GM21360 (cell line): ENCODE results near the gene PTPRN2.
"Not testable (repeated sequence)": the region's sequence is repeated elsewhere in the genome, so short reads cannot be mapped to it uniquely, and the experiment has no call there.

ENCODE experiments used
- ATAC-seq: cut with Tn5 transposase; IDR thresholded peaks from one replicate; pipeline ENCODE4 v1.9.1; 2021; ENCODE audit warnings: mild to moderate bottlenecking, moderate library complexity; ENCODE audit not compliant: unreplicated experiment

PTPRN2 gene

GRCh38 chr7:157604661-157605381, 982.8 kb downstream of the PTPRN2 start:
- ATAC-seq, result no peak

GRCh38 chr7:157603716-157604115, 983.9 kb downstream of the PTPRN2 start:
- no peak for ATAC-seq

GRCh38 chr7:157603005-157603404, 984.6 kb downstream of the PTPRN2 start:
- ATAC-seq, result no peak

- ATAC-seq, result no peak
Observed at GRCh38 chr7:157602581-157602980, 985.0 kb downstream of the PTPRN2 start.

GRCh38 chr7:157602156-157602555, 985.5 kb downstream of the PTPRN2 start:
- ATAC-seq, result no peak

- ATAC-seq, result no peak
Observed at GRCh38 chr7:157601530-157601929, 986.1 kb downstream of the PTPRN2 start.

GRCh38 chr7:157599491-157599890, 988.1 kb downstream of the PTPRN2 start:
- ATAC-seq, result no peak

- ATAC-seq, result no peak
Observed at GRCh38 chr7:157597562-157597961, 990.1 kb downstream of the PTPRN2 start.

GRCh38 chr7:157596881-157597280, 990.7 kb downstream of the PTPRN2 start:
- ATAC-seq, result no peak

- ATAC-seq, result no peak
Observed at GRCh38 chr7:157596471-157596870, 991.2 kb downstream of the PTPRN2 start.

GRCh38 chr7:157596026-157596425, 991.6 kb downstream of the PTPRN2 start:
- no peak for ATAC-seq

- ATAC-seq, result no peak
Observed at GRCh38 chr7:157595086-157595855, 992.4 kb downstream of the PTPRN2 start.

GRCh38 chr7:157594306-157594705, 993.3 kb downstream of the PTPRN2 start:
- ATAC-seq, result no peak

- no peak for ATAC-seq
Observed at GRCh38 chr7:157593541-157593940, 994.1 kb downstream of the PTPRN2 start.

GRCh38 chr7:157592636-157593320, 994.8 kb downstream of the PTPRN2 start:
- not testable (repeated sequence) for ATAC-seq

GRCh38 chr7:157590526-157590925, 997.1 kb downstream of the PTPRN2 start:
- ATAC-seq, result no peak

- ATAC-seq, result no peak
Observed at GRCh38 chr7:157589680-157590079, 997.9 kb downstream of the PTPRN2 start.

- ATAC-seq, result no peak
Observed at GRCh38 chr7:157587805-157588560, 999.6 kb downstream of the PTPRN2 start.

- ATAC-seq, result no peak
Observed at GRCh38 chr7:157587051-157587804, 1000.4 kb downstream of the PTPRN2 start.

GRCh38 chr7:157586426-157586955, 1001.1 kb downstream of the PTPRN2 start:
- no peak for ATAC-seq
